ENCODE measurements around the gene ECSIT. TPM values are rescaled to one million over a fixed set of nuclear protein-coding genes. Genes with fewer than 3 reads are reported as not detected.
A peak's percentile ranks its signal among the peaks of the same experiment; 100 is the strongest.

ECSIT gene
- polyA plus RNA-seq, 2 of the 4 experiments (the other 2 are of a cell fraction): 23.0 to 29.7 TPM

DNA sequence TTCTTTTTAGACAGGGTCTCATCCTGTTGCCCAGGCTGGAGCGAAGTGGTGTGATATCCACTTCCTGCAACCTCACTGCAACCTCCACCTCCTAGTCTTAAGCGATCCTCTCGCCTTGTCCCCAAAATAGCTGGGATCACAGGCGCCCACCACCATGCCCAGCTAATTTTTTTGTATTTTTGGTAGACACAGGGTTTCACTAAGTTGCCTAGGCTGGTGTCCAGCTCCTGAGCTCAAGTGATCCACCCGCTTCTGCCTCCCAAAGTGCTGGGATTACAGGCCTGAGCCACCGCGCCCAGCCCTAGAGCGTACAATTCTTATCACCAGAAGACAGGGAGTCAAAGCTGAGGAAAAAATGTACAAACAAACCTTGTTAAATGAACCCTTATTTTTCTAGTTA lies 34.6 kb upstream of the ECSIT start:
- Histone ChIP-seq H3K9me3 (no peaks in the 10 kb centered on the region), H3K4me2 (no peak overlapping the region), H3K4me3 (no peak overlapping the region), H3K4me1 (peaks cover 3% of the 10 kb centered on the region; the same call in 1 of the 3 replicates), H3K27ac (no peak overlapping the region)
- CTCF ChIA-PET: no interaction called here
- FAIRE-seq (no peak), DNase-seq (ENCODE audit: low read depth in 1 of 2, low spot score in 1 of 2) (no peak), ATAC-seq (no peak)
- WGBS (ENCODE audit: missing lambda C conversion rate): 93% methylated on average over 8 of the region's 8 CpGs
- POLR2A ChIA-PET: no interaction called here
- TF ChIP-seq HEYL (CRISPR knock-in tag; IDR thresholded peaks at IDR 0.05) (no peak), HDAC2 (IDR thresholded peaks at IDR 0.05) (no peak), KDM5A (IDR thresholded peaks at IDR 0.05) (no peak), FOSB (CRISPR knock-in tag; IDR thresholded peaks at IDR 0.05) (no peak), GATA3 (IDR thresholded peaks at IDR 0.05; ENCODE audit: borderline replicate concordance) (no peak), SMC3 (IDR thresholded peaks at IDR 0.05) (no peak), EHF (CRISPR knock-in tag; IDR thresholded peaks at IDR 0.05) (no peak), HOXB13 (CRISPR knock-in tag; IDR thresholded peaks at IDR 0.05; ENCODE audit: low read depth) (no peak), SREBF2 (IDR thresholded peaks at IDR 0.05) (no peak), CHD2 (IDR thresholded peaks at IDR 0.05; ENCODE audit: low read length, partially characterized antibody) (no peak), EHMT2 (IDR thresholded peaks at IDR 0.05; ENCODE audit: low read depth) (no peak), HOXA7 (CRISPR knock-in tag; IDR thresholded peaks at IDR 0.05) (no peak), CEBPB (IDR thresholded peaks at IDR 0.05) (no peak)
- TF ChIP-seq, protein P1, sequence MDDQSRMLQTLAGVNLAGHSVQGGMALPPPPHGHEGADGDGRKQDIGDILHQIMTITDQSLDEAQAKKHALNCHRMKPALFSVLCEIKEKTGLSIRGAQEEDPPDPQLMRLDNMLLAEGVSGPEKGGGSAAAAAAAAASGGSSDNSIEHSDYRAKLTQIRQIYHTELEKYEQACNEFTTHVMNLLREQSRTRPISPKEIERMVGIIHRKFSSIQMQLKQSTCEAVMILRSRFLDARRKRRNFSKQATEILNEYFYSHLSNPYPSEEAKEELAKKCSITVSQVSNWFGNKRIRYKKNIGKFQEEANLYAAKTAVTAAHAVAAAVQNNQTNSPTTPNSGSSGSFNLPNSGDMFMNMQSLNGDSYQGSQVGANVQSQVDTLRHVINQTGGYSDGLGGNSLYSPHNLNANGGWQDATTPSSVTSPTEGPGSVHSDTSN (IDR thresholded peaks at IDR 0.05): no peak
- TF ChIP-seq, protein P2, sequence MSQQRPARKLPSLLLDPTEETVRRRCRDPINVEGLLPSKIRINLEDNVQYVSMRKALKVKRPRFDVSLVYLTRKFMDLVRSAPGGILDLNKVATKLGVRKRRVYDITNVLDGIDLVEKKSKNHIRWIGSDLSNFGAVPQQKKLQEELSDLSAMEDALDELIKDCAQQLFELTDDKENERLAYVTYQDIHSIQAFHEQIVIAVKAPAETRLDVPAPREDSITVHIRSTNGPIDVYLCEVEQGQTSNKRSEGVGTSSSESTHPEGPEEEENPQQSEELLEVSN (IDR thresholded peaks at IDR 0.05; ENCODE audit: borderline replicate concordance, low read depth): no peak

DNA sequence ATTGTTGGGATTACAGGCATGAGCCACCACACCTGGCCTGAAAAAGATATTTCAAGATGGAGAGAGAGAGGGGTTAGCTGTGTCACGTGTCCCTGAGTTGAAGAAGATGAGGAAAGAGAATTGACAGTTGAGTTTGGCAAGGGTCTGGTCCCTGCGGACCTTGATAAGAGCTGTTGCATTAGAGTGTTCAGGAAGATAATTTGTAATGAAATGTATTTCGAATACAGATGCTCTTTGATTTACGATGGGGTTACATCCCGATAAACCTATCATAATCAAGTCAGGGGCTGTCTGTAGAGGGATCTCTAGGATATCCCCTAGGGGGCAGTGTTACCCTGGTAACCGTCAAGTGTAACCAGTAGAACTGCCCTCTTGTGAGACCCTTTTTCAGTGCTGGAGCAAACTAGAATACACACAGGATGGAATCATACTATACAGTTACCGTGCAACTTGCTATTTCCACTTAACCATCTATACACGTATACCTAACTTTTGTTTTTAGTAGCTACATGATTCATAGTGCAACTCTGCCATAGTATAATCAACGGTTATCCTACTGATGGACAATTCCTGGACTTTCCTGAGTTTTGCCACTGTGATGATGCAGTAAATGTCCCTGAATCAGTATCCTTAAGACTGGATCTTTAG lies 31.6 kb upstream of the ECSIT start:
- ChIA-PET CTCF (interaction anchor here (0.6 to 1.3 kb wide), 5 partner anchors 9 to 154 kb away, joined by 3 to 5 read pairs (median 3); no protein-coding TSS in a partner anchor), POLR2A (no interaction called here)
- no peaks in the 10 kb centered on the region for H3K9me3 ChIP-seq
- TF ChIP-seq FOSL2 (IDR thresholded peaks at IDR 0.05) (no peak), FOSL2 (CRISPR knock-in tag; IDR thresholded peaks at IDR 0.05) (no peak), HOXA7 (CRISPR knock-in tag; IDR thresholded peaks at IDR 0.05) (no peak), RFX5 (IDR thresholded peaks at IDR 0.05) (no peak), ESRRA (IDR thresholded peaks at IDR 0.05; ENCODE audit: borderline replicate concordance, low read length) (no peak), MYC (IDR thresholded peaks at IDR 0.05; ENCODE audit: borderline replicate concordance, low read length) (no peak), RAD21 (conservative IDR thresholded peaks at IDR 0.05 in 1 of 2, IDR thresholded peaks at IDR 0.05 in 1 of 2) (peak; percentile 26 to 56; a peak in 2 of 5 replicates), HOXB13 (CRISPR knock-in tag; IDR thresholded peaks at IDR 0.05; ENCODE audit: low read depth) (no peak)
- TF ChIP-seq, protein P3, sequence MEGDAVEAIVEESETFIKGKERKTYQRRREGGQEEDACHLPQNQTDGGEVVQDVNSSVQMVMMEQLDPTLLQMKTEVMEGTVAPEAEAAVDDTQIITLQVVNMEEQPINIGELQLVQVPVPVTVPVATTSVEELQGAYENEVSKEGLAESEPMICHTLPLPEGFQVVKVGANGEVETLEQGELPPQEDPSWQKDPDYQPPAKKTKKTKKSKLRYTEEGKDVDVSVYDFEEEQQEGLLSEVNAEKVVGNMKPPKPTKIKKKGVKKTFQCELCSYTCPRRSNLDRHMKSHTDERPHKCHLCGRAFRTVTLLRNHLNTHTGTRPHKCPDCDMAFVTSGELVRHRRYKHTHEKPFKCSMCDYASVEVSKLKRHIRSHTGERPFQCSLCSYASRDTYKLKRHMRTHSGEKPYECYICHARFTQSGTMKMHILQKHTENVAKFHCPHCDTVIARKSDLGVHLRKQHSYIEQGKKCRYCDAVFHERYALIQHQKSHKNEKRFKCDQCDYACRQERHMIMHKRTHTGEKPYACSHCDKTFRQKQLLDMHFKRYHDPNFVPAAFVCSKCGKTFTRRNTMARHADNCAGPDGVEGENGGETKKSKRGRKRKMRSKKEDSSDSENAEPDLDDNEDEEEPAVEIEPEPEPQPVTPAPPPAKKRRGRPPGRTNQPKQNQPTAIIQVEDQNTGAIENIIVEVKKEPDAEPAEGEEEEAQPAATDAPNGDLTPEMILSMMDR (IDR thresholded peaks at IDR 0.05): peak; percentile 51
- peak in 1 of 2 experiments; percentile 73 for DNase-seq (ENCODE audit: low read depth in 1 of 2, low spot score in 1 of 2)
- WGBS (ENCODE audit: missing lambda C conversion rate): 48% methylated on average over 9 of the region's 9 CpGs
- no peak for FAIRE-seq
- peak overlapping the region; percentile 74; the same call in 2 of the 3 replicates for H3K4me3 ChIP-seq
- peak overlapping the region; percentile 60 for H3K4me2 ChIP-seq
- ATAC-seq: peak in 1 of 2 experiments; percentile 57; a peak in 3 of 6 replicates
- H3K27ac ChIP-seq: no peak overlapping the region; a peak in 3 of 6 replicates
- H3K4me1 ChIP-seq: peaks cover 7% of the 10 kb centered on the region; the same call in 2 of the 3 replicates
